SW 1271 (cell line): Measurements from ENCODE around the gene OR52M1.

Experiments used
- DNase-seq, 2 experiments: peaks; one replicate each; lab custom pipeline; 2025; lab: John Stamatoyannopoulos, UW

Gene OR52M1

DNA sequence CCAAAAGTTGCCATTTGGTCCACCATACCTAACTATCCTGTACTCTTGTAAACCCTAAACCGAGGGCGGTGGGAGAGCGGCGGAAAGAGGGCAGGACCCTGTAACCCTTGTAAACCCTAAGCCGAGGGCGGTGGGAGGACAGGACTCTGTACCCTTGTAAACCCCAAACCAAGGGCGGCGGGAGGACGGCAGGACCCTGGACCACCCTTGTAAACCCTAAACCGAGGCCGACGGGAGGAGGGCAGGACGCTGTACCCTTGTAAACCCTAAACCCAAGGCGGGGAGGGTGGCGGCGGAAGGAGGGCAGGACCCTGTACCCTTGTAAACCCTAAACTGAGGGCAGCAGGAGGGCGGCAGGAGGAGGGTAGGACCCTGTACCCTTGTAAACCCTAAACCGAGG, 24.1 kb downstream of the OR52M1 start:
- no peak for DNase-seq

DNA sequence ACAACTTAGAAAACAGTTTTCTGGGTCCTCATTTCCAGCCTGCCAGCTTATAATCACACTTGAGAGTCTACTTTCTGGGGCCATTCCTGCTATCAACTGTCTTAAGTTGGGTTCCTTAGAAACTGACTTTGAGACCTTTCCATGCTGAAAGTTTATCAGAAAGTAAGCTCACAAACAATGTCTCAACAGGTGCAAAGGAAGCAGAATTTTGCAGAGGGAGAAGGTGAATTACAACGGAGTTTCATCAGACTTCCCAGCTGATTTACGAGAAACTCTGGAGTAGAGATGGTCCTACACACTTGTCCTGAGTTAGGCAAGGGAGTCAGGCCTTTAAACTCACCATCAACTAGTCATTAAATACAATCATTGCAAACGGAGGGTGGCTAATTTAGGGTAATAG, 31.9 kb downstream of the OR52M1 start:
- no peak for DNase-seq

DNA sequence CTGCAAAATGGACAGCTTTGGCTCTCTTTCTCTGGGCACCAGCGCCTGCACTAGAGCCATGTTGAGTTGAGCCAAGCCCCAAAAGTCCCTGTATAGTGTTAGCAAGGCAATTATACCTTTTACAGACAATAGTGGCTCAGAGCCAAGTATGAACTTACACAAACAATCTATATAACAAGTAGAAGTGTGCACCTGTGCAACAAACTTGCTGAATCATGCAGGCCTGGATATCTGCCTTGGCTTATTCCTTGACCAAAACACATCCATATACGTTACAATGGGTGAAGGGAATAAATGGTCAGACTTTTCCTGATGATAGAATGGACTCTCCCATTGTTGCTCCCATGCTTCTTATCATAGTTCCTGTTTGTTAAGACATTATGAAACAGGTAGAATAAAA, 32.8 kb downstream of the OR52M1 start:
- no peak for DNase-seq

DNA sequence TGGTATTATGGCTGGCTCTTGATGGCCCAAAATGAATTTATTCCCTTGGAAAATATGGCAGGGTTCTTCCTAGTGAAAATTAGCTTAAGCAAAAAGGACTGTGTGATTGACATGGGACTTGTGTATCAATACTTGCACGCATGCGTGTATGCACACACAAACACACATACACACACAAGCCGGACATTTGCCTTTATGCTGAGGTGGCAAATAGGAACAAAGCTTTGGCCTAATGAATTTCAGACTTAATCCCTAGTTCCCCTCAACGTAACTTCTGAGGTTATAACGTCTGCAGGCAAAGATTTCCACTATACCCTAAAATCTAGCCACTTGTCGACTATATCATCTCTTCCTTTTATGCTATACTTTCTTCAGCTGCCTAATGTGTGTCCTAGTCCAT, 33.6 kb downstream of the OR52M1 start:
- no peak for DNase-seq

DNA sequence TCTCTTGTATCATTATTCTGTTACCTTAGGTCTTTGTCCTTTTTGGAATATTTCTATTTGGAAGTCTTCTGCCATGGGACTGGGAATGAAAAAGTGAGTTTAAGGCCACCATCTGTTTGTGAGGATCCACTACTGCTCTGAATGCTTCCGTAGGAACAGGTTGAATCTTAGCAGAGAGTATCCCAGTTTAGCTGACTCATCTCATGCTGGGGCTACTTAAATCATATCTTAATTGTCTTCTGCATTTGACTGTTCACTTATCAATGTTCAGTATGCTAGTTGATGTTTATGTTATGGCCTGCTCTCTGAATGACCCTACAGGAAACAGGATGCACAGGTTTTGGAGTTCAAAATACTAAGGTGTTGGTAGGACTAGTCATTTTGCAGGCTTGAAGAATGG, 35.1 kb downstream of the OR52M1 start:
- no peak for DNase-seq

DNA sequence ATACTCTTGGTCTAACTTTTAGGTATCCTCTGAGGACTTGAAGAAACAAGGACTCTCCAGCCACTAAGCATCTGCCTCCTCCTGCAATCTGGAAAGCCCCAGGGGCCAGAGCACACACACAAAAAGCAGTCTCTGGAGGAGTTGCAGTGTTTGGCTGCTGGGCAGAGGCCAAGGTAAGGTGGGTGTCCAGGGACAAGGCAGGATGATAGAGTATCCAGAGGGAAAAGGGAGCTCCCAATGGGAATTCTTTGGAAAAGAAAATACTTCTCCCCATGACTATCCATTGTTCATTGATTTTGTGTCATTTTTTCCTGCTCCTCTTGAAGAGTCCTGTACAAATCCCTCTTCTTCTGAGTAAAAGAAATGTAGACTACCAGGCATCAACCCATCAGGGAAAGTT, 36.5 kb downstream of the OR52M1 start, which contains the start of gene OR52I2:
TSS of gene OR52I2 (plus strand) at position 301 of the 400 bp plus-strand sequence.
- no peak for DNase-seq

DNA sequence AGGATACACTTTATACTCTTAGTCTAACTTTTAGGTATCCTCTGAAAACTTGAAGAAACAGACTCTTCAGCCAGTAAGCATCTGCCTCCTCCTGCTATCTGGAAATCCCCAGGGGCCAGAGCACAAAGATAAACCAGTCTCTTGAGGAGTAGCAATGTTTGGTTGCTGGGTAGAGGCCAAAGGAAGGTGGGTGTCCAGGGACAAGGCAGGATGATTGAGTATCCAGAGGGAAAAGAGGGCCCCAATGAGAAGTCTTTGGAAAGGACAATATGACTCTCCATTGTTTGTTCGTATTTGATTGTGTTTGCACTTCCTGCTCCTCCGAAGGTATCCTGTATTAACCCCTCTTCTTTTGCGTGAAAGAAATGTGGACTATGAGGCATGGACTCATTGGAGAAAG, 44.0 kb downstream of the OR52M1 start:
- DNase-seq: no peak

DNA sequence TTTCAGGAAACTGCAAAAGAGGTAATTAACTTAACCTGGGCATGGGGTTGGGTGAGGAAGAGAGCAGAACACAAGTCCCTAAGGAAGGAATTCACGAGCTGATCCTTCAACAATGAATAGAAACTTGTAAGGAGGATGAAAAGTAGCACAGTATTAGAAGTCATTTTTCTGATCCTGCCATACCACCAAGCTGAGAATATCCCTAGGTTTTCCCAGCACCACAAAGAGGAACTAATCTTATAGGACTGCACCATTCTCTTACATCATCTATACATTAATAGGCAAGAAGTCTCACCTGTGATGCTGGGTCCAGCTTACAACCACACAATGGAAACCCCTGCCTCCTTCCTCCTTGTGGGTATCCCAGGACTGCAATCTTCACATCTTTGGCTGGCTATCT, 48.7 kb downstream of the OR52M1 start, which contains the start of gene OR52I1:
TSS of gene OR52I1 (plus strand) at position 301 of the 400 bp plus-strand sequence. CDS start at position 301, 0 bp downstream.
- DNase-seq: no peak
